ENCODE results near the gene EVPL.

Gene EVPL

DNA sequence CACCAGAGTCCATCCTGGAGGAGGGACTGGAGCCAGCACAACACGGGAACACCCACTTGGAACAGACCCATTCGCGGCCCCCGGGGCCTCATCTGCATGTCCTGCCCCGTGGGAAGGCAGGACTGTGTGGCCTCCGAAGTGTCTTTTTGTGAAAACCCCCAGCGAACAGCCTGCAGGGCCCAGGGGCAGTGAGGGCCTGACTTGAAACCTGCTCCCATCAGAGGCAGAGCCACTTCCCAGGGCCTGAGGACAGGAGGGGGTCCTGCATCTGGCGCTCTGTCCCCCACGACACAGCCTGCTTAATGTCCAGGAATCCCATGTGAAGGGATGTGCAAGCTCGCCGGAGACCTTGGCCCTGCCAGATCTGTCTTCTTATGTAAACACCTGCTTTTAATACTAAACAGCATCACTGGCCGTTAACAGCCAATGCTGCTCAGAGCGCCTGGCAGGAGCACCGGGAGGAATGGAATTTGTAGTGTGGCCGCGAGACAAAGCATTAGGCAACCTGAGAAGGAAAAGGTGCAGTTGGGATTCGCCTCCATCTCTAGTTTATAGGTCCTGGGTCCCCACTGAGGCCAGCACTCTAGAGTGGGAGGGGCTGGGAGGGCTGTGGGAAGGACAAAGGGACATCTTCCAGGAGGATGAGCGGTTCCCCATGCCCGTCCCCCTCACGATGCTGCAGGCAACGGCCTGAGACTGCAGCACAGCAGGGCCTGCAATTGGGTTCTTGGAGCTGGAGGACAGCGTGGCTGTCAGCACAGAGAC, 9.6 kb upstream of the EVPL start:
- FAIRE-seq (no peak), DNase-seq (ENCODE audit: insufficient read length, low spot score) (no peak)
- TF ChIP-seq POLR2A (IDR thresholded peaks at IDR 0.05; ENCODE audit: low read depth, low read length), result no peak

DNA sequence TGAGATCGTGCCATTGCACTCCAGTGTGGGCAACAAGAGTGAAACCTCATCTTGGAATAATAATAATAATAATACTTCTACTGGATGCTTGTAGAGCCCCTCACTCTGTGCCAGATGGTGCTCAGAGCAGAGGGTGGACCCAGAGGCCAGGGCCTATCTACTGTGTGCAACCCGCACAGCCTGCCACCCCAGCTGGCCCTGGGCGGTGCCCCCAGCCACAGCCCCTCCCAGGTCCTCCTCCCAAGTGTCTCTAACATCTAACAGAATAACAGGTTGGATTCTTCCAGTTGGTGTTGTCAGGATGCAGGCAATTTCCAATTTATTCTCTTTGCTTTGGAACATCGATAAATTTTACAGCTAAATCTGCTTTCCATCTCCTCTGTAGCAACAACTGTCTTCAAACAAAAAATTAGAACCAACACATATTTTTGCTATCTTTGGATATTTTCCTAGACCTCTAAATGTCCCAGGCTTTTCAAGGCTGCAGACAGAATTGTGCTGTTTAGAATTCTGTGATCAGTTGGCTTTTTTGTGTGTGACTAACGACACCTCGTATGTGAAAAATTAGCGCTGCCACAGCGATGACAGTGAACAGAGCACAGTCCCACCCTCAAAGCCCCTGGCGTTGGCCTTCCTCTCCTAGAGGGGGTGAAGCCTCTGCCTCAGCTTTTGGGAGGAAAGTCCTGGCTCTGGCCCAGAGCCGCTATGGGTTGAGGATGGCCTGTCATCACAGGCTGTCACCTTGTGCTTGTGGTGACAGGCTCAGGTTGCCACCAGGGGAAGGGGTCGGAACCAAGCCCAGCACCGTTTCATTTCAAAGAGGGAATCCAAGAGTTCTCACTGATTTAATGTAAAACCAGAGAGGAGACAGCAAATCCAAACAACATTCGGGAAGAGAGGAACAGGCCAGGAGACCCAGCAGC, 7.6 kb upstream of the EVPL start:
- DNase-seq (ENCODE audit: insufficient read length, low spot score) (no peak), FAIRE-seq (no peak)
- TF ChIP-seq POLR2A (IDR thresholded peaks at IDR 0.05; ENCODE audit: low read depth, low read length), result no peak

DNA sequence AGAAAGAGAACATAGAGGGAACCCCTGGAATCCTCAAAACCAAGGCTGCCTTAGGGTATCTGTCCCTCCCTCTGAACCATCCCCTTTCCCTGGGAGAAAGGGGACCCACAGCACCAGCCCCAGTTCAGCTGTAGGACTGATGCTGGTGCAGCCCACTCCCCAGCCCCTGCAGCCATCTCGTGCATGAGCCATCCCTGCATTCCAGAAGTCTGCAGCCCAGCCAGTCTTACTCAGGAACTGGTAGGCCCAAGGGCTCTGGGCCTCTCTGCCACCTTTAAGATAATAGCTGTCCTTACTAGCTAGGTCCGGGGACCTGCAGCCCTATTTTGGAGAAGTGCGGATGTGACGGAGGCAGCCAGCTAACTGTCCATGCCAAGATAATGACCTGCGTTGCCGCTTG, 6.0 kb upstream of the EVPL start:
- FAIRE-seq, result no peak
- no peak for TF ChIP-seq POLR2A (IDR thresholded peaks at IDR 0.05; ENCODE audit: low read depth, low read length)
- DNase-seq (ENCODE audit: insufficient read length, low spot score), result no peak

DNA sequence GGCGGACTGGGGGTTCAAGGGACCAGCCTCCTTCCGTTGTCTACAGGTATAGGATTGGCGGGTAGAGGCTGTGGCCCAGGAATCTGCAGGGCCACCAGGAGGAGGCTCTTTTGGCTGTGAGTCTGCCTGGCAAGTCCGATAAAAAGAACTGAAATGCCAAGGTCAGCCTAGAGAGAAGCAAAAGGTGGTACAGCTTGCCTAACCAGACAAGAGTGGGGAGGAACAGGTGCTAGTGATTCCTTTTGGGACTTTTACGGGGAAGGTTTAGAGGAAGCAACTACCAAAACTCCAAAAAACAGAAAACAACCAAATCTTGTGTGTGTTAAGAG, 5.6 kb upstream of the EVPL start:
- FAIRE-seq (no peak), DNase-seq (ENCODE audit: insufficient read length, low spot score) (no peak)
- TF ChIP-seq POLR2A (IDR thresholded peaks at IDR 0.05; ENCODE audit: low read depth, low read length), result no peak

DNA sequence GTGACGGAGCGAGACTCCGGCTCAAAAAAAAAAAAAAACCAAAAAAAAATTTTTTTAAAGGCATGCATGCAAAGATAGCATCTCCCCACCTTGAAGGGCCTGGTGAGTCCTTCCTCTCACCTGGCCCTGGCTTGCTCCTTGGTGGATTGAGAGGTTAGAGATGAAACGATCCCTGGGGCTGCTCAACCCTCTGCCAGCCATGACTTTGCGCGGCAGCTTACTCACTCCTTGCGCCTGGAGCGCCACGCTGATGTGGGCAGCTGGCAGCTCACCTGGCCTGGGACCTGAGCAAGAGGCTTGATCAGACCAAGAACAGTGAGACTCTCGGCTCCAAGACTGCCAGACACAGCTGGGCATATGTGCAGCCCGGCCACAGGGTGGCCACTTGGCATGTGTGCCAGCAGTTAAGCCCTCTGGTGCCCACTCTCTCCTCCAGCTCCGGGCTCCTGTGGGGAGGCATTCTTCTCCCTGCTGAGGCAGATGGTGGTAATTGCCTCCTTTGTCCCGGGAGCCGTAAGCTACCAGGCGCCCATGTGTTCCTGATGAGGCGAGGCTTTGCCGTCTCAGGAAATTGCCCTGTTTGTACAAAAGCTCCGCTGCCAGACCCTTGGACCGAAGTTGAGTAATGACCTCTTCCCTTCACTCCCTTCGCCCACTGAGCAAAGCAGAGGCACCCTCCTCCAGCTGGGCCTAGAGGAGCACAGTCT, 5.1 kb upstream of the EVPL start:
- FAIRE-seq (no peak), DNase-seq (ENCODE audit: insufficient read length, low spot score) (no peak)
- TF ChIP-seq POLR2A (IDR thresholded peaks at IDR 0.05; ENCODE audit: low read depth, low read length), result no peak

DNA sequence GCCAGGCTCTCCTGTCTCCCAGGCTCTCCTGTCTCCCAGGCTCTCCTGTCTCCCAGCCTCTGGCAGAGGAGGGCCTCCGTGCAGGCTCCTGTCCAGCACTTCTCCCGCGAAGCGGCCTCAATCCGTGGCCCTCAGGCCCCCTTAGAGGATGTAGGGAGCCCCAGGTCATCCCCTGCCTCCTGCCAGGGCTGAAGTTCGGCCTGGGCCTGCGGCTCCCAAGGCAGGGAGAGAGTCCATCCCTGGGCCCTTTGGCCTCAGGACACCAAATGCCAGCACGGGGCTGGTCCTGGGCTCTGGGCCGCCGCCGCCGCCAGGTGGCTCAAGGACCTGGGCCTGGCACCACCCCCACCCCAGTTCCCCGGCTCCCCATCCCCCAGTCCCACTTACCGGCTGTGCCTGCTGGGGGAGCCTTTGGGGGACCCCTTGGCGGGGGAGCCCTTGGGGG, 370 bp downstream of the EVPL start:
- FAIRE-seq (no peak), DNase-seq (ENCODE audit: insufficient read length, low spot score) (no peak)
- TF ChIP-seq POLR2A (IDR thresholded peaks at IDR 0.05; ENCODE audit: low read depth, low read length), result no peak

DNA sequence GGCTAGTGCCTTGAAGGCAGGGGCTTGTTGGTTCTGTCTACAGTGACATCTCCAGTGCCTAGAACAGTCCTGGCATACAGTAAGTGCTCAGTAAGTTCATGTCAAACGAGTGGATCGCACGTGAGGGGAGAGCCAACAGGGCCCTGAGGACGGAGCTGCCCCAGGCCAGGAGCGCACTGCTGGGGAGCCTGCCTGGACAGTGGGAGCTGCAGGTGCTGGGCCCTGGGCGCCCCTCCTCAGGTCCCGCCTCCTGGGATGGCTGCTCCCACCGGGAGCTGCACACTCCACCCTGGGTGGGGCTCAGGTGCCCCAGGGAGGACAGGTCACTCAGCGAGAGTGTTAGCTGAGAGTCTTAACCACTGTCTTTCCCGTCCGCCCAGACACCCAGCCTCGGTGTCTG, 1.8 kb downstream of the EVPL start:
- no peak for TF ChIP-seq POLR2A (IDR thresholded peaks at IDR 0.05; ENCODE audit: low read depth, low read length)
- FAIRE-seq, result no peak
- no peak for DNase-seq (ENCODE audit: insufficient read length, low spot score)

DNA sequence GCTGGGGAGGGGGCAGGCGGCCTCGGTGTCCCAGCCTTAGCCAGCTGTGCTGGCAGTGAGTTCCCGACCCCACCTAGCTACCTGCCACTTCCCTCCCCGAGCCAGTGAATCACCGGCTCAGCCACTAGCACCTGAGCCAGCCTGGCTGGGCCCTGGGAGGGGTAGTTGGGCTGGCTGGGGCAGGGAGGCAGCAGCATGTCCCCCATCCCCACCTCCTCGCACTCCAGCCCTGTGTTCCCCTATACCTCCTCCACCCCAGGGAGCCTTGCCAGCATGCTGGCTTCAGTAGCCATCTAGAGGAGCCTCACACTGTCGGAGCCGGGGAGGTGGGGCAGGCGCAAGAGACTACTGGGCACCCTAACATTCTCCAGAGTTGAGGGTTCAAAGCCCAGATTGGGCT, 2.8 kb downstream of the EVPL start:
- DNase-seq (ENCODE audit: insufficient read length, low spot score) (no peak), FAIRE-seq (no peak)
- TF ChIP-seq POLR2A (IDR thresholded peaks at IDR 0.05; ENCODE audit: low read depth, low read length), result no peak

DNA sequence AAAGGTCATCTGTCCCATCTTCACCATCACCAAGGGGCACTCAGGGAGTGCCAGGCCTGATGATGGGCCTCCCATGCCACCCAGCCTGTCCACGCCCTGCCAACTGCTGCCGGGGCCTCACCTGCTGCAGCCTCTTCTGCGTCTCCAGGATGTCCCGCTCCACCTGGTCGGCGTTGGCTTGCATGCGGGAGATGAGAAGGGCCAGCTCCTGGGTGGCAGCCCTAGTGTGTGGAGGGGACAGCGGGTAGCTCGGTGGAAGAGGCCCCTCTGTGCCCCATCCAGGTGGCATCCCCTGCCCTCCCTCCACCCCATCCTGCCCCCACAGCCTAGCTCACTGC, 3.2 kb downstream of the EVPL start:
- TF ChIP-seq POLR2A (IDR thresholded peaks at IDR 0.05; ENCODE audit: low read depth, low read length), result no peak

DNA sequence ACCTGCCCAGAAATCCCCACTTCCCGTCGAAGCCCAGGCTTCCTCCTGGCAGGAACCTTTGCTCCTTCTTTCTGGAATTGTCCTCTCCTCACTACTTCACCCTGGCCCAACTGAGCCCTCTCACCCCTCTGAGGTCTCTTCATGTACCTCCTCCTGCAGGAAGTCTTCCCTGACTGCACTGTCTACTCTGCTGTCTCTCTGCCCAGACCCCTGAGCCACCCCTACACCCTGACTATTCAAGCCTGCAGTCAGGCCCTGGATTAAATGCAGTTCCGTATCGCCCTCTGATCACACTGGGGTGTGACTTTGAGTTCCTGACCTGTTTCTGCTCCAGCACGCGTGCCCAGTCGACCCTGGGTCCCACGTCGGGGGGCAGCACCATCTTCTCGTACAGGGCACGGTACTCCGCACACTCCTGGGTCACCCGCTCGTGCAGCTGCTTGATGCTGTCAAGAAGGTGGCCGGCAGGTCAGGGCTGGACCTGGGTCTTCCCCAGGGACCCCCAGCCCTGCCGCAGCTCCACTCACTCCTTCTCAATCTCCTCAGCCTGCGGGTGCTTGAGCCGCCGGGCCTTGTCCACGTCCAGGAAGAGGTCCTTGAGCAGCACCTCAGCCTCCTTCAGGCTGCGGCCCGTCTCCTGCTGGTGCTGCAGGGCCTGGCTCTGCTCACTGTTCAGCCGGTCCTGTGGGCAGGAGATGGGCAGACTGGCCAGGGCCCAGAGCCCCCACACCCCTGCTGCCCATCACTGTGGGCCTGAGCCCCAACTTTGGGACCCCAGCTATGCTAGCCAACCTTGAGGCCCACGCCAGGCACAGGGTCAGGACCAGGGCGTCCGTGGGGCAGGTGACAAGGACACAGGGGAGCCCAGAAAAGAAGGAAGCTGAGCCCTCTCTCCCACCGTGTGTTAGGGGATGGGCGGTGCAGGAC, 3.9 kb downstream of the EVPL start:
- TF ChIP-seq POLR2A (IDR thresholded peaks at IDR 0.05; ENCODE audit: low read depth, low read length), result no peak
- no peak for DNase-seq (ENCODE audit: insufficient read length, low spot score)
- FAIRE-seq, result no peak

More for the DNA sequence above, 3.2 kb downstream of the EVPL start:
- no peak for DNase-seq (ENCODE audit: insufficient read length, low spot score)
- FAIRE-seq, result no peak

DNA sequence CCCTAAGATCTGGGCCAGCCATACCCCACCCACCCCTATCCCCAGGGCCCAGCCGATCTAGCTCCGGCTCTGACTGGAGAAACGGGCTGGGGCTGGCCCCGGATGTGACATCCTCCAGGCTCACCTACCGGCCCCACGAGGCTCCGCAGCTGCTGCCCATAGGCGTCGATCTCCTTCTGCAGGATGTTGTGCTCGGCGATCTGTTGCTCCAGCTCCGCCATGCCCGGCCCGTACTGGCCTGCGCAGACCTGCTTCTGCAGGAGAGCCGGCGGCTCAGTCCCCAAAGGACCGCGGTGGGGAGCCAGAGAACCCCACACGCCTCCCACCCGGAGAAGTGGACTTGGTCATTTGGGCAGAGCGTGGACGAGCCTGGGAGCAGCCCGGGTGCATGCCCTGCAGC, 4.8 kb downstream of the EVPL start:
- FAIRE-seq, result no peak
- no peak for DNase-seq (ENCODE audit: insufficient read length, low spot score)
- TF ChIP-seq POLR2A (IDR thresholded peaks at IDR 0.05; ENCODE audit: low read depth, low read length), result no peak

DNA sequence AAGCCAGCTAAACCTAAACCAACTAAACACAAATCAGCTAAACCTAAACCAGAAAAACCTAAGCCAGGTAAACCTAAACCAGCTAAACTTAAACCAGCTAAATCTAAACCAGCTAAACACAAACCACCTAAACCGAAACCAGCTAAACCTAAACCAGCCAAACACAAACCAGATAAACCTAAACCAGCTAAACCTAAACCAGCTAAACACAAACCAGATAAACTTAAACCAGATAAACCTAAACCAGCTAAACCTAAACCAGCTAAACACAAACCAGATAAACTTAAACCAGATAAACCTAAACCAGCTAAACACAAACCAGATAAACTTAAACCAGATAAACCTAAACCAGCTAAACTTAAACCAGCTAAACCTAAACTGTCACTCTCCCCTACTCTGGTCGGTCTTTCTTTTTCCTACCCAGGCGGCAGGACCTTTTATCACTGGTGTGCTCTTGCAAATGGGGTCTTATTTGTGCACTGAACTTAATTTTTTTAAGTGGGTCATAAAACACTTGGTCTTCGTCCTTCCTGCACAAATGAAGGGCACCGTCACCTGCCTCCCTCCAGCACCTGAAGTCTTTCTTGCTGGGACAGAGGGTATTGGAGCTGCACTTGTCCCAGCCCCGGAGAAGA, 7.2 kb downstream of the EVPL start:
- DNase-seq (ENCODE audit: insufficient read length, low spot score) (no peak), FAIRE-seq (no peak)
- TF ChIP-seq POLR2A (IDR thresholded peaks at IDR 0.05; ENCODE audit: low read depth, low read length), result no peak

DNA sequence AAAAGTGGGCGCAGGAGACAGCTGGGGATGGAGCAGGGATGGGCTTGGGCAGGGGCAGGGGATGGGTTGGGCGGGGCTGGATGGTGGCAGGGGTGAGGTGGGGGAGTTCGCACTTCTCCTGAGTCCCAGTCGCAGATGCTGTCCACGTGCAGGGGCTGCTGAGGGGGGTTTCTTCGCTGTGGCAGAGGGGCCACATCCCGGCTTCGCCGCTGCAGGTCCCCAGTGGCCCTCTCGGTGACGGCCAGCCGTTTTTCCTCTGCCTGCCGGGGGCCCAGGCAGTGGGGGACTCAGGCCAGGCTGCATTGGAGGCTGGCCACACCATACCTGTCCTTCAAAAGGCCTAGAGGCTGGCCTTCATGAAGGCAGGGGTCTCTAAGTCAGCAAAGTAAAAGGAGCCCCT, 8.3 kb downstream of the EVPL start:
- DNase-seq (ENCODE audit: insufficient read length, low spot score) (no peak), FAIRE-seq (no peak)
- no peak for TF ChIP-seq POLR2A (IDR thresholded peaks at IDR 0.05; ENCODE audit: low read depth, low read length)
